Activated B cell treated with CpG ODN at 0.5 μM for 24 hours (primary cell): ENCODE data around the gene TAS1R2. TPM values are rescaled to one million over a fixed set of nuclear protein-coding genes. Genes with fewer than 3 reads are reported as not detected.
"Not testable (repeated sequence)": the region's sequence is repeated elsewhere in the genome, so short reads cannot be mapped to it uniquely, and the experiment has no call there.

Experiments used
- ATAC-seq: fragments of 200-7000 bp; cut with Tn5 transposase; one replicate; pipeline ENCODE4 v1.10.0; 2021; ENCODE audit warnings: low read depth, mild to moderate bottlenecking, moderate library complexity
- CTCF ChIA-PET: fragments of 350-600 bp; sonication (Branson Sonifier 250); formaldehyde crosslinking; loops from one replicate; lab custom pipeline; 2021; ENCODE audit warnings: antibody characterized with exemption; lab: Charles Lee
- POLR2A ChIA-PET: fragments of 350-600 bp; sonication (Branson Sonifier 250); formaldehyde crosslinking; loops from one replicate; lab custom pipeline; 2021; ENCODE audit warnings: antibody characterized with exemption; lab: Charles Lee
- DNase-seq: peaks from one replicate; pipeline ENCODE4 v3.0.0; 2022
- H3K27ac Mint-ChIP-seq: one replicate; pipeline ENCODE4 v1.8.0; 2020; ENCODE audit warnings: mixed read lengths
- H3K27me3 Mint-ChIP-seq: one replicate; pipeline ENCODE4 v1.8.0; 2021; ENCODE audit warnings: mixed read lengths
- H3K36me3 Mint-ChIP-seq: one replicate; pipeline ENCODE4 v1.8.0; 2021; ENCODE audit warnings: low read depth, mixed read lengths
- H3K4me1 Mint-ChIP-seq: one replicate; pipeline ENCODE4 v1.8.0; 2021; ENCODE audit warnings: mixed read lengths
- H3K4me3 Mint-ChIP-seq: one replicate; pipeline ENCODE4 v1.8.0; 2020; ENCODE audit warnings: mild to moderate bottlenecking, mixed read lengths
- H3K9me3 Mint-ChIP-seq: one replicate; pipeline ENCODE4 v1.8.0; 2020; ENCODE audit warnings: mixed read lengths
- CTCF ChIP-seq: fragments of 200-600 bp; IDR thresholded peaks from one replicate; pipeline ENCODE4 v1.8.0; 2022; ENCODE audit warnings: antibody characterized with exemption, mild to moderate bottlenecking
- intact Hi-C: fragments of 100-400 bp; cut with micrococcal nuclease; formaldehyde crosslinking; loops from one replicate; pipeline ENCODE4 v1.15.1; 2024
- total RNA-seq: library from RNA; stranded (reverse); gene quantifications from 2 replicates; pipeline ENCODE4 v1.2.3, GENCODE V29; 2022

The TAS1R2 gene
- total RNA-seq, 1 donor from 2014 or later, result not detected

GRCh38 chr1:18836654-18837053 lies 22.8 kb downstream of the TAS1R2 start:
- H3K4me3 Mint-ChIP-seq, result no peak overlapping the region
- POLR2A ChIA-PET, result no interaction called here
- TF ChIP-seq CTCF, result no peak
- CTCF ChIA-PET, result no interaction called here
- no peak for DNase-seq
- intact Hi-C loops, result no loop called here
- H3K4me1 Mint-ChIP-seq, result no peaks in the 10 kb centered on the region
- ATAC-seq, result no peak
- H3K27ac Mint-ChIP-seq, result no peak overlapping the region
- H3K36me3 Mint-ChIP-seq, result no peaks in the 10 kb centered on the region
- H3K27me3 Mint-ChIP-seq, result peaks cover 15% of the 10 kb centered on the region
- H3K9me3 Mint-ChIP-seq, result no peaks in the 10 kb centered on the region

- H3K27me3 Mint-ChIP-seq, H3K36me3 Mint-ChIP-seq, intact Hi-C loops, H3K4me3 Mint-ChIP-seq, POLR2A ChIA-PET, H3K27ac Mint-ChIP-seq, ATAC-seq, H3K9me3 Mint-ChIP-seq, CTCF ChIA-PET, DNase-seq, H3K4me1 Mint-ChIP-seq: not testable (repeated sequence)
These were observed 27.1 kb downstream of the TAS1R2 start for GRCh38 chr1:18832319-18832718.

GRCh38 chr1:18831656-18832055 lies 27.8 kb downstream of the TAS1R2 start:
- H3K36me3 Mint-ChIP-seq, result no peaks in the 10 kb centered on the region

GRCh38 chr1:18830596-18830995 lies 28.9 kb downstream of the TAS1R2 start:
- DNase-seq (no peak), ATAC-seq (no peak)
- no peak overlapping the region for H3K4me3 Mint-ChIP-seq
- no peaks in the 10 kb centered on the region for H3K36me3 Mint-ChIP-seq
- H3K27ac Mint-ChIP-seq, result no peak overlapping the region
- ChIA-PET CTCF (no interaction called here), POLR2A (no interaction called here)
- intact Hi-C loops, result no loop called here
- H3K4me1 Mint-ChIP-seq, result no peaks in the 10 kb centered on the region
- H3K27me3 Mint-ChIP-seq, result peaks cover 10% of the 10 kb centered on the region
- no peak for TF ChIP-seq CTCF
- peaks cover 7% of the 10 kb centered on the region for H3K9me3 Mint-ChIP-seq

More at GRCh38 chr1:18831656-18832055, 27.8 kb downstream of the TAS1R2 start:
- DNase-seq (no peak), ATAC-seq (no peak)
- H3K9me3 Mint-ChIP-seq, result peaks cover 7% of the 10 kb centered on the region
- no peak for TF ChIP-seq CTCF
- ChIA-PET CTCF (no interaction called here), POLR2A (no interaction called here)
- no peak overlapping the region for H3K27ac Mint-ChIP-seq
- no peaks in the 10 kb centered on the region for H3K4me1 Mint-ChIP-seq
- H3K27me3 Mint-ChIP-seq, result peaks cover 10% of the 10 kb centered on the region
- no peak overlapping the region for H3K4me3 Mint-ChIP-seq
- intact Hi-C loops, result no loop called here

GRCh38 chr1:18829671-18830070 lies 29.8 kb downstream of the TAS1R2 start:
- H3K9me3 Mint-ChIP-seq, result peaks cover 7% of the 10 kb centered on the region
- intact Hi-C loops, result no loop called here
- CTCF ChIA-PET, result no interaction called here
- no peaks in the 10 kb centered on the region for H3K36me3 Mint-ChIP-seq
- POLR2A ChIA-PET, result no interaction called here
- DNase-seq, result no peak
- peaks cover 2% of the 10 kb centered on the region for H3K27me3 Mint-ChIP-seq
- H3K4me1 Mint-ChIP-seq, result no peaks in the 10 kb centered on the region
- ATAC-seq, result no peak
- no peak overlapping the region for H3K4me3 Mint-ChIP-seq
- TF ChIP-seq CTCF, result no peak
- H3K27ac Mint-ChIP-seq, result no peak overlapping the region

- no peak overlapping the region for H3K27ac Mint-ChIP-seq
- peaks cover 7% of the 10 kb centered on the region for H3K9me3 Mint-ChIP-seq
- no peak for TF ChIP-seq CTCF
- no peaks in the 10 kb centered on the region for H3K4me1 Mint-ChIP-seq
- ChIA-PET POLR2A (no interaction called here), CTCF (no interaction called here)
- H3K27me3 Mint-ChIP-seq, result peaks cover 6% of the 10 kb centered on the region
- DNase-seq (no peak), ATAC-seq (no peak)
- no peaks in the 10 kb centered on the region for H3K36me3 Mint-ChIP-seq
- H3K4me3 Mint-ChIP-seq, result no peak overlapping the region
- intact Hi-C loops, result no loop called here
These were observed 31.2 kb downstream of the TAS1R2 start for GRCh38 chr1:18828224-18828623.
